Stomach (tissue), 9 donors: ENCODE results near the gene HEATR5B. TPM values are rescaled to one million over a fixed set of nuclear protein-coding genes. Genes with fewer than 3 reads are reported as not detected.

Source experiments
- DNase-seq, 2 donors: peaks; one replicate each; pipeline versions ENCODE4 v3.0.0 to v3.0.0-alpha.2; 2013 to 2019
- H3K27ac ChIP-seq, 5 donors: fragments of 200-600 bp in 4 of 5; sonication (generic) in 4 of 5; one replicate each; pipeline ENCODE4 v1.5.1; 2013 to 2019; ENCODE audit warnings: mild to moderate bottlenecking in 1 of 5, moderate library complexity in 1 of 5
- H3K27me3 ChIP-seq, 3 donors: fragments of 200-600 bp; sonication (generic); one replicate each; pipeline ENCODE4 v1.5.1; 2017 to 2019; ENCODE audit warnings: mixed run types in 1 of 3
- H3K36me3 ChIP-seq, 4 donors: fragments of 200-600 bp; sonication (generic); 1 replicate in 3 of 4; 2 replicates in 1 of 4; pipeline ENCODE4 v1.5.1; 2016 to 2019
- H3K4me1 ChIP-seq, 4 donors: fragments of 200-600 bp; sonication (generic); one replicate each; pipeline ENCODE4 v1.5.1; 2016 to 2019
- H3K4me3 ChIP-seq, 4 donors: fragments of 200-600 bp; sonication (generic) in 3 of 4; one replicate each; pipeline ENCODE4 v1.5.1; 2016 to 2019; ENCODE audit warnings: mild to moderate bottlenecking in 1 of 4
- H3K9me3 ChIP-seq, 4 donors: fragments of 200-600 bp; sonication (generic); one replicate each; pipeline ENCODE4 v1.5.1; 2016 to 2019
- EP300 ChIP-seq: sonication (generic); formaldehyde crosslinking; IDR thresholded peaks from one replicate; pipeline ENCODE4 v1.6.1; 2017; ENCODE audit warnings: antibody characterized with exemption
- POLR2A ChIP-seq, 4 donors: fragments of 450-650 bp; IDR thresholded peaks; one replicate each; pipeline ENCODE4 v1.6.1; 2016; ENCODE audit warnings: antibody characterized with exemption in 4 of 4, control low read depth in 2 of 4, mild to moderate bottlenecking in 1 of 4, moderate library complexity in 1 of 4
- POLR2AphosphoS5 ChIP-seq, 3 donors: sonication (generic); formaldehyde crosslinking; IDR thresholded peaks; one replicate each; pipeline ENCODE4 v1.6.1; 2016; ENCODE audit warnings: antibody characterized with exemption in 3 of 3
- WGBS, 5 donors: extraction: QIAGEN DNeasy Blood & Tissue Kit in 3 of 5; methylation state at CpG; one replicate each; pipeline versions ENCODE4 v1.1.5 to v1.1.7; 2013 to 2018; 5-methylcytosine and 5-hydroxymethylcytosine counted together
- intact Hi-C: fragments of 100-400 bp; cut with DNase I; formaldehyde crosslinking; loops from one replicate; pipeline ENCODE4 v1.15.1; 2023; ENCODE audit warnings: low total_unique reads
- polyA plus RNA-seq, 3 donors: library from polyadenylated mRNA; stranded (reverse); fragments of 200-250 nt; gene quantifications; one replicate each; pipeline ENCODE4 v1.2.3, GENCODE V29; 2013
- total RNA-seq, 5 donors: library from RNA; depleted of rRNA; stranded (reverse); fragments of >200 nt; gene quantifications; one replicate each; pipeline versions ENCODE4 v1.1.0 to v1.2.3, GENCODE V29; 2014 to 2016
- TF ChIP-seq, protein P1 (sequence below), 7 experiments: fragments of 450-650 bp in 4 of 7; fragments of 200-600 bp in 3 of 7; sonication (generic) in 3 of 7; IDR thresholded peaks; one replicate each; pipeline ENCODE4 v1.5.1; 2016 to 2019; ENCODE audit warnings: antibody characterized with exemption in 7 of 7, control low read depth in 2 of 7, mild to moderate bottlenecking in 1 of 7
- donor health status: healthy with polysubstance abuse.
- donor health status: Bipolar disorder and iron deficiency.
- donor health status: healthy.

The HEATR5B gene
- total and polyA plus RNA-seq, 8 donors: 3.2 to 95.1 (median 28.0) TPM

- H3K36me3 ChIP-seq: peaks cover 33 to 93% (median 93%) of the 10 kb centered on the region in 4 donors
- no peak for TF ChIP-seq POLR2A (IDR thresholded peaks at IDR 0.05)
- H3K4me3 ChIP-seq: no peak overlapping the region
- intact Hi-C loops: no loop called here
- DNase-seq: no peak
- H3K4me1 ChIP-seq: peaks cover 0 to 7% (median 0%) of the 10 kb centered on the region in 4 donors
- H3K27ac ChIP-seq: peak overlapping the region in 1 of 5 donors; percentile 24
- H3K27me3 ChIP-seq: no peaks in the 10 kb centered on the region
- H3K9me3 ChIP-seq: no peaks in the 10 kb centered on the region
- WGBS, 5 donors: 97 to 100% (median 98%) methylated on average over 2 of the region's 2 CpGs
These were observed 20.0 kb upstream of the HEATR5B start for GRCh38 chr2:37104178-37104577.

DNA sequence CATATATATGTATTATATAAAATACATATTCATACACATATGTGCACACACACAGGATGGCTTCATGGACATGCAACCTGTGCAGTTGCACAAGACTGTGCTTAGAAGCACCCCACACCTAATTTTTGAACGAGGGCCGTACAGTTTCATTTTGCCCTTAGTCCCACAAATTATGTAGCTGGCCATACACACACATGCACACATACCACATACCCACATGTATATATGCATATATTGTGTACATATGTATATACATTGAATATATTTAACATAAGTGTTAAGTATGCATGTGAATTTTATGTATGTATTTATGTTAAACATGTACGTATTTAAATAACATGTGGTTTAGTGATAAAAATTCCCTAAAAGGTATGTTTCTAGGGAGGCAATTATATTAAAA is 18.4 kb upstream of the HEATR5B start:
- no peak for DNase-seq
- TF ChIP-seq POLR2A (IDR thresholded peaks at IDR 0.05): no peak
- TF ChIP-seq POLR2AphosphoS5 (IDR thresholded peaks at IDR 0.05): no peak
- TF ChIP-seq, protein P1, sequence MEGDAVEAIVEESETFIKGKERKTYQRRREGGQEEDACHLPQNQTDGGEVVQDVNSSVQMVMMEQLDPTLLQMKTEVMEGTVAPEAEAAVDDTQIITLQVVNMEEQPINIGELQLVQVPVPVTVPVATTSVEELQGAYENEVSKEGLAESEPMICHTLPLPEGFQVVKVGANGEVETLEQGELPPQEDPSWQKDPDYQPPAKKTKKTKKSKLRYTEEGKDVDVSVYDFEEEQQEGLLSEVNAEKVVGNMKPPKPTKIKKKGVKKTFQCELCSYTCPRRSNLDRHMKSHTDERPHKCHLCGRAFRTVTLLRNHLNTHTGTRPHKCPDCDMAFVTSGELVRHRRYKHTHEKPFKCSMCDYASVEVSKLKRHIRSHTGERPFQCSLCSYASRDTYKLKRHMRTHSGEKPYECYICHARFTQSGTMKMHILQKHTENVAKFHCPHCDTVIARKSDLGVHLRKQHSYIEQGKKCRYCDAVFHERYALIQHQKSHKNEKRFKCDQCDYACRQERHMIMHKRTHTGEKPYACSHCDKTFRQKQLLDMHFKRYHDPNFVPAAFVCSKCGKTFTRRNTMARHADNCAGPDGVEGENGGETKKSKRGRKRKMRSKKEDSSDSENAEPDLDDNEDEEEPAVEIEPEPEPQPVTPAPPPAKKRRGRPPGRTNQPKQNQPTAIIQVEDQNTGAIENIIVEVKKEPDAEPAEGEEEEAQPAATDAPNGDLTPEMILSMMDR (IDR thresholded peaks at IDR 0.05): no peak
- no peak for TF ChIP-seq EP300
- WGBS, 5 donors: 84 to 94% (median 91%) methylated on average over 3 of the region's 3 CpGs
- Histone ChIP-seq H3K9me3 (no peaks in the 10 kb centered on the region), H3K4me3 (no peak overlapping the region), H3K36me3 (peaks cover 17 to 93% (median 89%) of the 10 kb centered on the region in 4 donors), H3K27me3 (no peaks in the 10 kb centered on the region), H3K4me1 (peaks cover 0 to 7% (median 0%) of the 10 kb centered on the region in 4 donors), H3K27ac (no peak overlapping the region)
- intact Hi-C loops: no loop called here

DNA sequence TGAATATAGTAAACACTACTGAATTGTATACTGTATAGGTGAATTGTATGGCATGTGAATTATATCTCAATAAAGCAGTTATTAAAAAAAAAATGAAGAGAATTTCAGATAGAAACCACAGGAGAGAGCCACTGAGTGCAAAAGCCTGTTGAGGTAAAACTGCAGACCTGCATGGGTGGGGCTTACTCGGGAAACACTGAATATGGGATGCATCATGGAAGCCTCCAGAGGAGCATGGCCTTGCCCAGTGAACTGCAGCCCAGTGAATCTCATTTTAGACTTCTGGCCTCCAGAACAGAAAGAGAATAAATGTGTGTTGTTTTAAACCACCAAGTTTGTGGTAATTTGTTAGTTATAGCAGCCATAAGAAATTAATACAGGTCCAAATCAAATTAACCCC is 15.9 kb upstream of the HEATR5B start:
- Histone ChIP-seq H3K4me3 (no peak overlapping the region), H3K4me1 (peaks cover 0 to 7% (median 0%) of the 10 kb centered on the region in 4 donors), H3K36me3 (peaks cover 13 to 93% (median 89%) of the 10 kb centered on the region in 4 donors), H3K27me3 (no peaks in the 10 kb centered on the region), H3K27ac (no peak overlapping the region), H3K9me3 (no peaks in the 10 kb centered on the region)
- TF ChIP-seq POLR2AphosphoS5 (IDR thresholded peaks at IDR 0.05): no peak
- TF ChIP-seq POLR2A (IDR thresholded peaks at IDR 0.05): no peak
- no peak for TF ChIP-seq EP300
- TF ChIP-seq, protein P1 (IDR thresholded peaks at IDR 0.05): no peak
- intact Hi-C loops: no loop called here
- DNase-seq: no peak
- 58 to 73% (median 67%) methylated on average over 1 of the region's 1 CpG for WGBS, 5 donors

- no peak for DNase-seq
- H3K27ac ChIP-seq: no peak overlapping the region
- no peaks in the 10 kb centered on the region for H3K4me1 ChIP-seq
- no peaks in the 10 kb centered on the region for H3K27me3 ChIP-seq
- 92 to 95% (median 95%) methylated on average over 4 of the region's 4 CpGs for WGBS, 5 donors
- H3K36me3 ChIP-seq: peaks cover 20 to 97% (median 95%) of the 10 kb centered on the region in 4 donors
- TF ChIP-seq EP300 (no peak), POLR2A (IDR thresholded peaks at IDR 0.05) (no peak), POLR2AphosphoS5 (IDR thresholded peaks at IDR 0.05) (no peak)
- TF ChIP-seq, protein P1 (IDR thresholded peaks at IDR 0.05): no peak
- no peaks in the 10 kb centered on the region for H3K9me3 ChIP-seq
- intact Hi-C loops: no loop called here
- H3K4me3 ChIP-seq: no peak overlapping the region
These were observed 14.4 kb upstream of the HEATR5B start for GRCh38 chr2:37098416-37099118.

DNA sequence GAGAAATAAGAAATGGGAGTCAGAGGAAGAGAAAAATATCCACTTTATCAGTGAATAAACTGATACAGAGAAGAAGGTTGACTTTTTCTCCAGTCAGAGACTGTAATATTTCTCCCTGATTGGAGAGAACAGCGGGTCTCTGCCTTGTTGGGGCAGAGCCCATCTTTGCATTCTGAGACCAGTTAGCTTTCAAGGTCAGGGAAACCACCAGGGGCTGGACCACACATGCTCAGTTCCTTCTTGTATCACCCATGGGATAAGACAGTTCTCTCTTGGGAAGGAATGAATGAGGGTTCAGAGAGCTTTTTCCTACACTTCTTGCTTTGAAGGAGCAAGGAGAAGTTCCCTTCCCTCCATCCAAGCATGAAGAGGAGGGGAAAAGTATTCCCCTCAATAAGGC is 12.4 kb upstream of the HEATR5B start:
- WGBS, 5 donors: 90 to 100% (median 93%) methylated on average over 1 of the region's 1 CpG
- Histone ChIP-seq H3K4me3 (no peak overlapping the region), H3K36me3 (peaks cover 24 to 98% (median 89%) of the 10 kb centered on the region in 4 donors), H3K9me3 (no peaks in the 10 kb centered on the region), H3K4me1 (no peaks in the 10 kb centered on the region), H3K27ac (no peak overlapping the region), H3K27me3 (no peaks in the 10 kb centered on the region)
- no peak for TF ChIP-seq POLR2A (IDR thresholded peaks at IDR 0.05)
- no peak for TF ChIP-seq EP300
- TF ChIP-seq POLR2AphosphoS5 (IDR thresholded peaks at IDR 0.05): no peak
- TF ChIP-seq, protein P1 (IDR thresholded peaks at IDR 0.05): no peak
- DNase-seq: no peak
- intact Hi-C loops: no loop called here
